Heart left ventricle (tissue), 13 donors: ENCODE measurements around the gene CCDC117.

Experiments used
- CTCF ChIP-seq, 12 donors: fragments of 200-600 bp; sonication (generic) in 4 of 12; IDR thresholded peaks; one replicate each; pipeline versions ENCODE4 v1.5.0 to v1.8.0; 2018 to 2022; ENCODE audit warnings: antibody characterized with exemption in 12 of 12, mild to moderate bottlenecking in 5 of 12
- POLR2A ChIP-seq, 2 donors: fragments of 450-650 bp; IDR thresholded peaks; one replicate each; pipeline ENCODE4 v1.6.1; 2017; ENCODE audit warnings: antibody characterized with exemption in 2 of 2, mild to moderate bottlenecking in 2 of 2, moderate library complexity in 2 of 2
- donor health status: ischemic (EF 13 %, LVEDD 7.1; RV severe dilation, severe dysfunction).
- donor health status: DM: no; HTN: yes; CAD: no.
- donor health status: DM: no; HTN: no; CAD: no.
- donor health status: ischemic (EF 25% LVEDD 6.9; RV normal size, moderate dysfunction).
- donor health status: ischemic (EF 25% LVEDD 5.7; RV mildly dilated, moderate dysfunction).
- donor health status: ischemic (EF 35%, LVEDD 5.7; RV mildly dilated, moderate dysfunction).
- donor health status: nonischemic (EF 11% LVEDD 7.7; RV severe dilation, severe dysfunction).
- donor health status: DM: yes; HTN: yes; CAD: no.
- donor health status: PGD.
- donor health status: ischemic (EF 29% LVEDD 5.4; RV normal size, mild dysfunction).
- donor health status: nonischemic (EF 23%, LVEDD 6.1; RV moderate dilation, normal function).

- TF ChIP-seq CTCF (IDR thresholded peaks at IDR 0.05) (no peak), POLR2A (IDR thresholded peaks at IDR 0.05) (no peak)
Observed at GRCh38 chr22:28741200-28741784, 31.2 kb upstream of the CCDC117 start.
